ENCODE results near the gene ADGB.

ADGB gene

DNA sequence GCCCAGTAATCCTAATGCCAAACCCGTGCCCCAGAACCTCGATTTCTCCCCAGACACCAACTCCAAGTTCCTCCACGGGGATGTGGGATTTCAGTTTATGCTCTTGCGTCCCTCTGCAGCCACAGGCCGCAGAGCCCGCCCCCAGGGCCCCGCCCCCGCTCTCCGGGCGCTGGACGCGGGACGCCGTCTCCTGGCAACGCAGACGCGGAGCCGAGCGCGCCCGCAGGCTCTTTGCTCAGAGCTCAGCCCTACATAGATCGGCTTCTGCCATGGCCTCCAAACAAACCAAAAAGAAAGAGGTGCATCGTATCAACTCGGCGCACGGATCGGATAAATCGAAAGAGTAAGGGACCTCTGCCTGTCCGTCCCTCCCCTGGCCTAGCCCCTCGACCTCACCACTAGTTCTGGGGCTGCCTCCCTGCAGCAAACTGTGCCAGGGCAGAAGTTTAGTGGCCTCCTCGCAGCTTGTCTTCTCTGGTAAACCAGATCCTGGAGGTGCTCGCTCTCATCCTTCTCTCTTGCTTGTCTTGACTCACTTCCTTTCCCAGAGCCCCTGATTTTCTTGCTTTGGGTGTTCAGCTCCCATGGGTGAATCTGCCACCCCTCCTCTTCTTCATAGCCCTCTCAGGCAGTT is at the start of gene ADGB:
ADGB (plus strand) TSS at position 201 of the 634 bp plus-strand sequence; CDS start at position 270, 69 bp downstream.
- H3K4me3 ChIP-seq (ENCODE audit: low read length) = peak within 1 kb of the TSS; percentile 55; the same call in 1 of the 2 replicates
- H3K79me2 ChIP-seq (ENCODE audit: low read length) = no peaks in the 10 kb centered on the region
- peak within 1 kb of the TSS; percentile 52 for H3K4me2 ChIP-seq (ENCODE audit: low read depth, low read length)
- no peaks in the 10 kb centered on the region for H4K20me1 ChIP-seq (ENCODE audit: insufficient read depth, low read length)
- H2AFZ ChIP-seq (ENCODE audit: low read length) = peak within 1 kb of the TSS; percentile 61
- H3K9me2 ChIP-seq (replicated peaks; ENCODE audit: insufficient read depth, low read length) = no peaks in the 10 kb centered on the region
- TF ChIP-seq, protein P1, sequence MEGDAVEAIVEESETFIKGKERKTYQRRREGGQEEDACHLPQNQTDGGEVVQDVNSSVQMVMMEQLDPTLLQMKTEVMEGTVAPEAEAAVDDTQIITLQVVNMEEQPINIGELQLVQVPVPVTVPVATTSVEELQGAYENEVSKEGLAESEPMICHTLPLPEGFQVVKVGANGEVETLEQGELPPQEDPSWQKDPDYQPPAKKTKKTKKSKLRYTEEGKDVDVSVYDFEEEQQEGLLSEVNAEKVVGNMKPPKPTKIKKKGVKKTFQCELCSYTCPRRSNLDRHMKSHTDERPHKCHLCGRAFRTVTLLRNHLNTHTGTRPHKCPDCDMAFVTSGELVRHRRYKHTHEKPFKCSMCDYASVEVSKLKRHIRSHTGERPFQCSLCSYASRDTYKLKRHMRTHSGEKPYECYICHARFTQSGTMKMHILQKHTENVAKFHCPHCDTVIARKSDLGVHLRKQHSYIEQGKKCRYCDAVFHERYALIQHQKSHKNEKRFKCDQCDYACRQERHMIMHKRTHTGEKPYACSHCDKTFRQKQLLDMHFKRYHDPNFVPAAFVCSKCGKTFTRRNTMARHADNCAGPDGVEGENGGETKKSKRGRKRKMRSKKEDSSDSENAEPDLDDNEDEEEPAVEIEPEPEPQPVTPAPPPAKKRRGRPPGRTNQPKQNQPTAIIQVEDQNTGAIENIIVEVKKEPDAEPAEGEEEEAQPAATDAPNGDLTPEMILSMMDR (IDR thresholded peaks at IDR 0.05; ENCODE audit: low read length) = no peak
- TF ChIP-seq EZH2phosphoT487 (IDR thresholded peaks at IDR 0.05; ENCODE audit: low read length) (no peak), EZH2 (optimal IDR thresholded peaks at IDR 0.05; ENCODE audit: low read depth, low read length) (no peak)
- H3K4me1 ChIP-seq (ENCODE audit: low read length) = no peaks in the 10 kb centered on the region
- H3K27ac ChIP-seq (ENCODE audit: low read length) = no peak within 1 kb of the TSS
- no peaks in the 10 kb centered on the region for H3F3A ChIP-seq (ENCODE audit: insufficient read depth, low read length)
- H3K9ac ChIP-seq (ENCODE audit: low read length) = no peak within 1 kb of the TSS; the same call in 1 of the 2 replicates
- no peaks in the 10 kb centered on the region for H3K27me3 ChIP-seq (replicated peaks; ENCODE audit: insufficient read depth, low read length)
- no peaks in the 10 kb centered on the region for H3K36me3 ChIP-seq (replicated peaks; ENCODE audit: insufficient read depth, low read length)
- no peaks in the 10 kb centered on the region for H3K9me3 ChIP-seq (replicated peaks; ENCODE audit: insufficient read depth, low read length)
- peak; percentile 40 for DNase-seq

DNA sequence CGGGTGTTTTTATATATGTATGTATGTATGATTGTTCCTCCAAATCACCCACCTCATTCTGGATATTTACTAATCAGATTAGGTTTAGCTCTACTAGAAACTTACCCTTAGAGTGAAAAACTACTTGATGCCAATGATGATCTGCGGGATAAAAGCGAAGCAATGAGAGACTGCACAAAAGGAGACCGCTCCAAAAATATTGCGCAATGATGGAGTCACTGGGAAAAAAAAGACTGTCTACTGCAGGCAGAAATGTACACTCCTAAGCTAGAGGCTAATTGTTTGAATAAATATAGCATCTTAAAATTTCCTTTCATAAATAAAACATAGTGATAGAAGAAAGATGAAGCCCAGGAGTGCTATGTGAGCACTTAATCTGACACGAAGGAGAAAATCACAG is 47.9 kb upstream of the ADGB start:
- Histone ChIP-seq H2AFZ (ENCODE audit: low read length) (no peak overlapping the region), H3K79me2 (ENCODE audit: low read length) (no peaks in the 10 kb centered on the region), H3K9me3 (replicated peaks; ENCODE audit: insufficient read depth, low read length) (no peaks in the 10 kb centered on the region), H3K9me2 (replicated peaks; ENCODE audit: insufficient read depth, low read length) (no peaks in the 10 kb centered on the region), H3F3A (ENCODE audit: insufficient read depth, low read length) (no peaks in the 10 kb centered on the region), H4K20me1 (ENCODE audit: insufficient read depth, low read length) (no peaks in the 10 kb centered on the region), H3K4me1 (ENCODE audit: low read length) (no peaks in the 10 kb centered on the region), H3K27ac (ENCODE audit: low read length) (no peak overlapping the region), H3K27me3 (replicated peaks; ENCODE audit: insufficient read depth, low read length) (no peaks in the 10 kb centered on the region), H3K4me2 (ENCODE audit: low read depth, low read length) (no peak overlapping the region), H3K9ac (ENCODE audit: low read length) (no peak overlapping the region), H3K36me3 (replicated peaks; ENCODE audit: insufficient read depth, low read length) (no peaks in the 10 kb centered on the region), H3K4me3 (ENCODE audit: low read length) (no peak overlapping the region)
- DNase-seq = no peak
- TF ChIP-seq, protein P1 (IDR thresholded peaks at IDR 0.05; ENCODE audit: low read length) = no peak
- TF ChIP-seq EZH2phosphoT487 (IDR thresholded peaks at IDR 0.05; ENCODE audit: low read length) = no peak
- no peak for TF ChIP-seq EZH2 (optimal IDR thresholded peaks at IDR 0.05; ENCODE audit: low read depth, low read length)

DNA sequence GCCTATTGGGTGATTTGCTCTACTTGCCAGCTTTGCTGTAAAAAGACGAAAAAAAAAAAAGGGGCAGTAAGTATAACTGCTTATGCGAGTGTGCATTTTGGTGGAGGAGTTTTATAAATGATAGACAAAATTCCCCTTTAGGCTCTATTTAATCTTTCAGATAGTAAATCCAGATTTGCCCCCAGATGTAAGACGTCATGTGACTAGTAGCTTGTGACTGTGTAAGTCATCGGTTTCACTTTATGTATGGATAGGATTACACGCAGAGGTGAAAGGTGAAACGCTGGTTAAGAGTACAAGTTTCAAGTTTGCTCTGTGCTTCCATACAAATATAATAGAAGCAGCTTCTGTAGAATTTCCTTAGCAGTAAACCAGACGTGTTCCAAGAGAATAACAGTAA is 47.2 kb upstream of the ADGB start:
- Histone ChIP-seq H2AFZ (ENCODE audit: low read length) (no peak overlapping the region), H3K4me1 (ENCODE audit: low read length) (no peaks in the 10 kb centered on the region), H3K4me3 (ENCODE audit: low read length) (no peak overlapping the region), H3K27ac (ENCODE audit: low read length) (no peak overlapping the region), H3K79me2 (ENCODE audit: low read length) (no peaks in the 10 kb centered on the region), H3K9ac (ENCODE audit: low read length) (no peak overlapping the region), H3K4me2 (ENCODE audit: low read depth, low read length) (no peak overlapping the region), H3K9me3 (replicated peaks; ENCODE audit: insufficient read depth, low read length) (no peaks in the 10 kb centered on the region), H3F3A (ENCODE audit: insufficient read depth, low read length) (no peaks in the 10 kb centered on the region), H3K9me2 (replicated peaks; ENCODE audit: insufficient read depth, low read length) (no peaks in the 10 kb centered on the region), H4K20me1 (ENCODE audit: insufficient read depth, low read length) (no peaks in the 10 kb centered on the region), H3K27me3 (replicated peaks; ENCODE audit: insufficient read depth, low read length) (no peaks in the 10 kb centered on the region), H3K36me3 (replicated peaks; ENCODE audit: insufficient read depth, low read length) (no peaks in the 10 kb centered on the region)
- no peak for DNase-seq
- TF ChIP-seq EZH2 (optimal IDR thresholded peaks at IDR 0.05; ENCODE audit: low read depth, low read length) (no peak), EZH2phosphoT487 (IDR thresholded peaks at IDR 0.05; ENCODE audit: low read length) (no peak)
- TF ChIP-seq, protein P1 (IDR thresholded peaks at IDR 0.05; ENCODE audit: low read length) = no peak

Data from MM.1S (cell line).